Activated T-cell treated with anti-CD3 and anti-CD28 coated beads, Interleukin-2, amount 50 U/mL, for 4 hours (primary cell): ENCODE data around the gene CLCN4. TPM values are rescaled to one million over a fixed set of nuclear protein-coding genes. Genes with fewer than 3 reads are reported as not detected.

Experiments used
- ATAC-seq, 2 donors: fragments of 200-7000 bp; cut with Tn5 transposase; one replicate each; pipeline ENCODE4 v1.10.0; 2021
- DNase-seq: peaks from one replicate; pipeline ENCODE4 v3.0.0-alpha.2; 2020
- H3K27me3 Mint-ChIP-seq: one replicate; pipeline ENCODE4 v1.8.0; 2021; ENCODE audit warnings: low read depth, mixed read lengths
- H3K36me3 Mint-ChIP-seq: one replicate; pipeline ENCODE4 v1.8.0; 2022; ENCODE audit warnings: mixed read lengths; ENCODE audit not compliant: insufficient read depth
- H3K4me1 Mint-ChIP-seq: one replicate; pipeline ENCODE4 v1.8.0; 2021; ENCODE audit warnings: low read depth, mixed read lengths
- H3K4me3 Mint-ChIP-seq: one replicate; pipeline ENCODE4 v1.8.0; 2021; ENCODE audit warnings: mild to moderate bottlenecking, moderate library complexity, mixed read lengths
- H3K9me3 Mint-ChIP-seq: one replicate; pipeline ENCODE4 v1.8.0; 2021; ENCODE audit warnings: mixed read lengths
- total RNA-seq, 3 donors: library from RNA; stranded (reverse); gene quantifications; one replicate each; pipeline ENCODE4 v1.2.1, GENCODE V29; 2021

The CLCN4 gene
- total RNA-seq, 3 donors from 2014 or later, result 0.05 to 0.35 (median 0.08) TPM

- no peaks in the 10 kb centered on the region for H3K9me3 Mint-ChIP-seq
- H3K4me3 Mint-ChIP-seq, result no peak overlapping the region
- ATAC-seq (no peak), DNase-seq (no peak)
- H3K36me3 Mint-ChIP-seq, result no peaks in the 10 kb centered on the region
- no peaks in the 10 kb centered on the region for H3K4me1 Mint-ChIP-seq
- H3K27me3 Mint-ChIP-seq, result no peaks in the 10 kb centered on the region
Measured at GRCh38 chrX:10208281-10208856, 51.6 kb downstream of the CLCN4 start.

GRCh38 chrX:10208953-10209352 is 52.2 kb downstream of the CLCN4 start:
- H3K36me3 Mint-ChIP-seq, result no peaks in the 10 kb centered on the region
- no peak overlapping the region for H3K4me3 Mint-ChIP-seq

GRCh38 chrX:10212395-10212794 is 55.6 kb downstream of the CLCN4 start:
- no peak for ATAC-seq
- Mint-ChIP-seq H3K36me3 (no peaks in the 10 kb centered on the region), H3K9me3 (no peaks in the 10 kb centered on the region), H3K4me1 (no peaks in the 10 kb centered on the region), H3K27me3 (no peaks in the 10 kb centered on the region), H3K4me3 (no peak overlapping the region)
- no peak for DNase-seq

More at GRCh38 chrX:10208953-10209352, 52.2 kb downstream of the CLCN4 start:
- H3K9me3 Mint-ChIP-seq, result no peaks in the 10 kb centered on the region
- no peaks in the 10 kb centered on the region for H3K27me3 Mint-ChIP-seq
- ATAC-seq (no peak), DNase-seq (no peak)
- no peaks in the 10 kb centered on the region for H3K4me1 Mint-ChIP-seq

- no peaks in the 10 kb centered on the region for H3K4me1 Mint-ChIP-seq
- no peaks in the 10 kb centered on the region for H3K27me3 Mint-ChIP-seq
- H3K4me3 Mint-ChIP-seq, result no peak overlapping the region
- ATAC-seq (no peak), DNase-seq (no peak)
- no peaks in the 10 kb centered on the region for H3K9me3 Mint-ChIP-seq
- no peaks in the 10 kb centered on the region for H3K36me3 Mint-ChIP-seq
Measured at GRCh38 chrX:10213716-10214115, 56.9 kb downstream of the CLCN4 start.

GRCh38 chrX:10216208-10216607 is 59.4 kb downstream of the CLCN4 start:
- Mint-ChIP-seq H3K9me3 (no peaks in the 10 kb centered on the region), H3K36me3 (no peaks in the 10 kb centered on the region), H3K27me3 (no peaks in the 10 kb centered on the region), H3K4me1 (no peaks in the 10 kb centered on the region), H3K4me3 (no peak overlapping the region)
- ATAC-seq, result no peak
- no peak for DNase-seq

GRCh38 chrX:10217198-10217597 is 60.4 kb downstream of the CLCN4 start:
- Mint-ChIP-seq H3K36me3 (no peaks in the 10 kb centered on the region), H3K4me3 (no peak overlapping the region), H3K27me3 (no peaks in the 10 kb centered on the region), H3K4me1 (no peaks in the 10 kb centered on the region), H3K9me3 (no peaks in the 10 kb centered on the region)
- DNase-seq, result no peak
- no peak for ATAC-seq

- no peaks in the 10 kb centered on the region for H3K27me3 Mint-ChIP-seq
- no peaks in the 10 kb centered on the region for H3K4me1 Mint-ChIP-seq
- no peaks in the 10 kb centered on the region for H3K36me3 Mint-ChIP-seq
- DNase-seq (no peak), ATAC-seq (no peak)
- H3K4me3 Mint-ChIP-seq, result no peak overlapping the region
- H3K9me3 Mint-ChIP-seq, result no peaks in the 10 kb centered on the region
Measured at GRCh38 chrX:10221651-10222050, 64.9 kb downstream of the CLCN4 start.

GRCh38 chrX:10223276-10223675 is 66.5 kb downstream of the CLCN4 start:
- ATAC-seq, result no peak
- Mint-ChIP-seq H3K27me3 (no peaks in the 10 kb centered on the region), H3K9me3 (no peaks in the 10 kb centered on the region), H3K36me3 (no peaks in the 10 kb centered on the region), H3K4me3 (no peak overlapping the region), H3K4me1 (no peaks in the 10 kb centered on the region)
- DNase-seq, result no peak

GRCh38 chrX:10223781-10224180 is 67.0 kb downstream of the CLCN4 start:
- DNase-seq, result no peak
- Mint-ChIP-seq H3K9me3 (no peaks in the 10 kb centered on the region), H3K4me3 (no peak overlapping the region), H3K4me1 (no peaks in the 10 kb centered on the region), H3K36me3 (no peaks in the 10 kb centered on the region), H3K27me3 (no peaks in the 10 kb centered on the region)
- no peak for ATAC-seq

- Mint-ChIP-seq H3K36me3 (no peaks in the 10 kb centered on the region), H3K27me3 (no peaks in the 10 kb centered on the region), H3K4me1 (no peaks in the 10 kb centered on the region), H3K9me3 (no peaks in the 10 kb centered on the region), H3K4me3 (no peak overlapping the region)
- ATAC-seq (no peak), DNase-seq (no peak)
Measured at GRCh38 chrX:10230222-10230621, 73.4 kb downstream of the CLCN4 start.

- Mint-ChIP-seq H3K36me3 (no peaks in the 10 kb centered on the region), H3K4me1 (no peaks in the 10 kb centered on the region), H3K27me3 (no peaks in the 10 kb centered on the region), H3K9me3 (no peaks in the 10 kb centered on the region), H3K4me3 (no peak overlapping the region)
- ATAC-seq (no peak), DNase-seq (no peak)
Measured at GRCh38 chrX:10231461-10231860, 74.7 kb downstream of the CLCN4 start.

- no peak for ATAC-seq
- H3K9me3 Mint-ChIP-seq, result no peaks in the 10 kb centered on the region
- no peaks in the 10 kb centered on the region for H3K27me3 Mint-ChIP-seq
- H3K4me3 Mint-ChIP-seq, result no peak overlapping the region
- no peak for DNase-seq
- no peaks in the 10 kb centered on the region for H3K36me3 Mint-ChIP-seq
- H3K4me1 Mint-ChIP-seq, result no peaks in the 10 kb centered on the region
Measured at GRCh38 chrX:10233173-10233572, 76.4 kb downstream of the CLCN4 start.

GRCh38 chrX:10233696-10234095 is 76.9 kb downstream of the CLCN4 start:
- no peaks in the 10 kb centered on the region for H3K27me3 Mint-ChIP-seq

GRCh38 chrX:10235851-10236250 is 79.1 kb downstream of the CLCN4 start:
- ATAC-seq, result no peak
- H3K4me3 Mint-ChIP-seq, result no peak overlapping the region
- no peaks in the 10 kb centered on the region for H3K36me3 Mint-ChIP-seq
- no peaks in the 10 kb centered on the region for H3K27me3 Mint-ChIP-seq
- no peak for DNase-seq
- no peaks in the 10 kb centered on the region for H3K9me3 Mint-ChIP-seq
- no peaks in the 10 kb centered on the region for H3K4me1 Mint-ChIP-seq

More at GRCh38 chrX:10233696-10234095, 76.9 kb downstream of the CLCN4 start:
- Mint-ChIP-seq H3K9me3 (no peaks in the 10 kb centered on the region), H3K4me3 (no peak overlapping the region), H3K36me3 (no peaks in the 10 kb centered on the region), H3K4me1 (no peaks in the 10 kb centered on the region)
- no peak for DNase-seq
- no peak for ATAC-seq

- H3K27me3 Mint-ChIP-seq, result no peaks in the 10 kb centered on the region
- H3K4me1 Mint-ChIP-seq, result no peaks in the 10 kb centered on the region
- no peaks in the 10 kb centered on the region for H3K36me3 Mint-ChIP-seq
- ATAC-seq (no peak), DNase-seq (no peak)
- no peak overlapping the region for H3K4me3 Mint-ChIP-seq
- no peaks in the 10 kb centered on the region for H3K9me3 Mint-ChIP-seq
Measured at GRCh38 chrX:10237241-10237640, 80.5 kb downstream of the CLCN4 start.

GRCh38 chrX:10239611-10240064 is 82.9 kb downstream of the CLCN4 start:
- ATAC-seq (no peak), DNase-seq (no peak)
- H3K4me1 Mint-ChIP-seq, result no peaks in the 10 kb centered on the region
- H3K9me3 Mint-ChIP-seq, result no peaks in the 10 kb centered on the region
- H3K4me3 Mint-ChIP-seq, result no peak overlapping the region
- H3K27me3 Mint-ChIP-seq, result no peaks in the 10 kb centered on the region
- H3K36me3 Mint-ChIP-seq, result no peaks in the 10 kb centered on the region
